HG03558 (cell line): ENCODE results near the gene MLLT6.

Experiments
- ATAC-seq: cut with Tn5 transposase; IDR thresholded peaks from one replicate; pipeline ENCODE4 v1.9.1; 2021; ENCODE audit warnings: moderate number of reproducible peaks; ENCODE audit not compliant: unreplicated experiment; ENCODE audit errors: extremely low read depth

Gene MLLT6

DNA sequence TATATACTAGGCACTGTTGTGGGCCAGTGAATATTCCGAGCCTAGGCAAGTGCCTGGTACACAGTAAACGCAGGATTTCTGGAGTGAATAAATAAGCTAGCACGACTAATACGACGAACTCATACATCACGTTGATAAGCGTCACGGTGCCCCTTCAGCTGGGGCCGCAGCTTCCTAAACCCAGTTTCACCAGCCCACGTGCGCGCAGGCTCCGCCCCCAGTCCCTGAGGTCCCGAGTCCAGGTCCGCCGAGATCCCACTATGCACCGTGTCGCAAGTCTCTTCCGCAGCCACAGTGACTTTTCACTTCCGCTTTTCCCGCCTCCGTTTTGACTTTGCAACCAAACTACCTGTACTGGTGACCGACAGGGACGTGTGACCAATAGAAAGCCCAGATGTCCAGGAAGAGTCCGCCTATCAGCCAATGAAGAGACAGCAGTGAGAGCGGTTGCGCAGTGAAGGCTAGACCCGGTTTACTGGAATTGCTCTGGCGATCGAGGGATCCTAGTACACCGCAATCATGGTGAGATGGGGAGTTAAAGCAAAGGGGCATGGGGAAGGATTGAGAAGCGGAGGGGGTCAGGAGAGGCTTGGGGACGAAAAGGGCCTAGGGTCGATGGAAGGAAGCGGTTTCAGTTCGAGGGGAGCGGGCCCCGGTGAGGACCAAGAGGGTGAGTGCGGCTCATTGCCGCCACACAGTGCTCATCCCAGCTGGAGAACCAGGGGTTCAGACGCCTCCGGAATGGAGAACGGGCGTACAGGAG is 47.4 kb downstream of the MLLT6 start, which contains the start of gene PSMB3:
PSMB3 (plus strand) TSS at position 434 of the 763 bp plus-strand sequence; CDS start at position 520, 86 bp downstream.
- peak; percentile 60 for ATAC-seq

DNA sequence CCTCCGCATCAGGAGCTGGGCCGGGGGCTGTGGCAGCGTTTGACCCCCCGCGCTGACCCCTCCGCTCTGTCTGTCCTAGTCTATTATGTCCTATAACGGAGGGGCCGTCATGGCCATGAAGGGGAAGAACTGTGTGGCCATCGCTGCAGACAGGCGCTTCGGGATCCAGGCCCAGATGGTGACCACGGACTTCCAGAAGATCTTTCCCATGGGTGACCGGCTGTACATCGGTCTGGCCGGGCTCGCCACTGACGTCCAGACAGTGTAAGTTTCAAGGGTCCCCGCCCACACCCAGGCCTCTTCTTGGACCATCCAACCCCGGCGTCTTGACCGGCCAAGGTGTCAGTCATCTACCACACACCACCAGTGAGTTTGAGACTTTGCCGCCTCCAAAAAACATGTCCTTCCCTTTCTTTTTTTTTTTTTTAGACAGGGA is 48.0 kb downstream of the MLLT6 start:
- ATAC-seq = no peak

GRCh38 chr17:38761612-38762011 is 56.5 kb downstream of the MLLT6 start:
- ATAC-seq = no peak

DNA sequence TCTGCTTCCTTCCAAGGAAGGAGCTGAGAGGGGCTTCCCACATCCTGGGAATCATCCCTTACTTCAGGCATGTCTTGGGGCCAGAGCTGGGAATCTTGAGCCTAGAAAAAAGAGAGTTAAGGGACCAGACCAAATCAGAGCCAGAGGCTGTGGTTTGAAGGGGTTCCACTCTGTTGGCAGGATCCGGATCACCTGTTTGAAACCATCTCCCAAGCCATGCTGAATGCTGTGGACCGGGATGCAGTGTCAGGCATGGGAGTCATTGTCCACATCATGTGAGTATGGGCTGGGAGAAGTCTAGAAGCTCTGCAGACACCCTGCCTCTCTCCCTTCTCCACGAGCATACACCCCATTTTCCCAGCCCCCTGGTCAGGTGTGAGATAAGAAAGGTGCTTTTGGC is 57.2 kb downstream of the MLLT6 start:
- ATAC-seq = no peak

DNA sequence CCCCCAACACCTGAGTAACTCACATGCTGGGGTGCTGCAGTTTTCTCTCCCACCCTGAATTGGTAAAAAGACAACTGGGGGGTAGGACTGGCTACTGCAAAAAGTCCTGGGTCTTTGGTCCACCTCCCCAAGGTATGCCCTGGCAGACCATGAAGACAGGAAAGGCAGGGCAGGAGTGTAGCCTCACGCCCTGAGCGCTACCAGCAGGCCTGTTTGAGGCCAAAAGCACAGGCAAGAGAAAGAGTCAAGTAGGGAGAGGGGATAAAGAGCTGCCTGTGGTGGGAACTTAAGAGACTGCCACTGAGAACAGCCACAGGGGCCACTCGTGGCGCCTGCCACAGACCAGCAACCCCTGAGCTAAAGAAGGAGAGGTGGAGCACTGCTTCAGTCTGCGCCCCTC is 61.3 kb downstream of the MLLT6 start:
- ATAC-seq = no peak

- ATAC-seq = no peak
Observed at GRCh38 chr17:38768417-38768816, 63.3 kb downstream of the MLLT6 start.

GRCh38 chr17:38773258-38773657 is 68.2 kb downstream of the MLLT6 start:
- ATAC-seq = no peak

- no peak for ATAC-seq
Observed at GRCh38 chr17:38777641-38778250, 72.7 kb downstream of the MLLT6 start.
